Nephron (organoid): Measurements from ENCODE around the gene MRAS.

ENCODE experiments used
- H3K27ac Mint-ChIP-seq, 3 experiments: 2 replicates each; pipeline ENCODE4 v1.8.0; 2020; ENCODE audit warnings: mixed read lengths in 3 of 3, mild to moderate bottlenecking in 2 of 3, moderate library complexity in 1 of 3
- H3K27me3 Mint-ChIP-seq: 2 replicates; pipeline ENCODE4 v1.8.0; 2021; ENCODE audit warnings: low read depth, mild to moderate bottlenecking, moderate library complexity, mixed read lengths
- H3K36me3 Mint-ChIP-seq: 2 replicates; pipeline ENCODE4 v1.8.0; 2020; ENCODE audit warnings: low read depth, mixed read lengths
- H3K4me1 Mint-ChIP-seq: 2 replicates; pipeline ENCODE4 v1.8.0; 2020; ENCODE audit warnings: mixed read lengths
- H3K4me3 Mint-ChIP-seq, 3 experiments: 2 replicates each; pipeline ENCODE4 v1.8.0; 2020; ENCODE audit warnings: mild to moderate bottlenecking in 3 of 3, mixed read lengths in 3 of 3, moderate library complexity in 2 of 3
- H3K9me3 Mint-ChIP-seq: 2 replicates; pipeline ENCODE4 v1.8.0; 2020; ENCODE audit warnings: mixed read lengths
- CTCF ChIP-seq, 3 experiments: fragments of 200-600 bp; sonication (generic); IDR thresholded peaks; one replicate each; pipeline ENCODE4 v1.5.0; 2021; ENCODE audit warnings: antibody characterized with exemption in 3 of 3; ENCODE audit not compliant: unreplicated experiment in 3 of 3

The MRAS gene

GRCh38 chr3:138381950-138382715 lies 33.8 kb downstream of the MRAS start:
- no peak for TF ChIP-seq CTCF (IDR thresholded peaks at IDR 0.05; ENCODE audit: unreplicated experiment in 3 of 3)
- Mint-ChIP-seq H3K27ac (peak overlapping the region; percentile 83 to 86 (median 84)), H3K27me3 (no peaks in the 10 kb centered on the region)

GRCh38 chr3:138383715-138384465 lies 35.5 kb downstream of the MRAS start:
- TF ChIP-seq CTCF (IDR thresholded peaks at IDR 0.05; ENCODE audit: unreplicated experiment in 3 of 3) = no peak
- Mint-ChIP-seq H3K9me3 (peaks cover 2% of the 10 kb centered on the region), H3K27ac (peak overlapping the region in 2 of 3 experiments; percentile 0 to 12), H3K27me3 (no peaks in the 10 kb centered on the region), H3K4me1 (peaks cover 27% of the 10 kb centered on the region), H3K36me3 (peaks cover 31% of the 10 kb centered on the region), H3K4me3 (no peak overlapping the region)

More at GRCh38 chr3:138381950-138382715, 33.8 kb downstream of the MRAS start:
- Mint-ChIP-seq H3K9me3 (peaks cover 2% of the 10 kb centered on the region), H3K36me3 (peaks cover 37% of the 10 kb centered on the region), H3K4me1 (peaks cover 32% of the 10 kb centered on the region), H3K4me3 (no peak overlapping the region)

GRCh38 chr3:138384531-138384930 lies 36.2 kb downstream of the MRAS start:
- H3K27me3 Mint-ChIP-seq = no peaks in the 10 kb centered on the region
- H3K27ac Mint-ChIP-seq = peak overlapping the region in 1 of 3 experiments; percentile 2
- no peak overlapping the region for H3K4me3 Mint-ChIP-seq
- peaks cover 28% of the 10 kb centered on the region for H3K36me3 Mint-ChIP-seq
- H3K4me1 Mint-ChIP-seq = peaks cover 33% of the 10 kb centered on the region
- TF ChIP-seq CTCF (IDR thresholded peaks at IDR 0.05; ENCODE audit: unreplicated experiment in 3 of 3) = no peak
- peaks cover 2% of the 10 kb centered on the region for H3K9me3 Mint-ChIP-seq

- H3K4me1 Mint-ChIP-seq = peaks cover 32% of the 10 kb centered on the region
- H3K27ac Mint-ChIP-seq = no peak overlapping the region
- H3K4me3 Mint-ChIP-seq = no peak overlapping the region
- peaks cover 2% of the 10 kb centered on the region for H3K9me3 Mint-ChIP-seq
- no peak for TF ChIP-seq CTCF (IDR thresholded peaks at IDR 0.05; ENCODE audit: unreplicated experiment in 3 of 3)
- H3K27me3 Mint-ChIP-seq = no peaks in the 10 kb centered on the region
- H3K36me3 Mint-ChIP-seq = peaks cover 23% of the 10 kb centered on the region
Observed at GRCh38 chr3:138384976-138385375, 36.6 kb downstream of the MRAS start.

GRCh38 chr3:138389144-138389601 lies 40.8 kb downstream of the MRAS start:
- TF ChIP-seq CTCF (IDR thresholded peaks at IDR 0.05; ENCODE audit: unreplicated experiment in 3 of 3) = no peak
- Mint-ChIP-seq H3K4me3 (no peak overlapping the region), H3K27me3 (no peaks in the 10 kb centered on the region), H3K9me3 (no peaks in the 10 kb centered on the region), H3K27ac (peak overlapping the region in 2 of 3 experiments; percentile 70 to 72), H3K4me1 (peaks cover 27% of the 10 kb centered on the region), H3K36me3 (peaks cover 12% of the 10 kb centered on the region)
